Activated CD4-positive, alpha-beta T cell treated with anti-CD3 and anti-CD28 coated beads, Interleukin-2, amount 50 U/mL, for 24 hours (primary cell): ENCODE results near the gene EWSR1.

Experiments
- DNase-seq, 2 donors: peaks; one replicate each; pipeline ENCODE4 v3.0.0-alpha.2; 2020; ENCODE audit warnings: low read depth in 1 of 2, low spot score in 1 of 2

EWSR1 gene

DNA sequence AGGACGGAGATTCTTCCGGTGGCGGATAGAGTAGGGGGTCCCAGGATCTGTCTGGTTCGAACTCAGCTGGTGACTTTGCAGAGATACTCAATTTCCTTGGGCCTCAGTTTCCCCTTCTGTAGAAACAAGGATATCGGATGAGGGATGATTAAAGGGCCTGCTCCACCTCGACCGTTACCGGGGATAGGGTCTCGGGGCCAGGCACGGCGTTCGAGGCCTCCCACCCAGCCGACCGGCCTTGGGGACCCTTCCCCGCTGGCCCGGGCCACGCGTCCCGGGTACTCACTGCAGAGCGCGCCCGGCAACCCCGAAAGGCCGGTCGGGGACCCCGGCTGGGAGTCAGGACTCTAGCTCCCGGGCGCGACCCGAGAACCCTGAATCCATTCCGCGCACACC, 608 bp upstream of the EWSR1 start:
- no peak for DNase-seq

DNA sequence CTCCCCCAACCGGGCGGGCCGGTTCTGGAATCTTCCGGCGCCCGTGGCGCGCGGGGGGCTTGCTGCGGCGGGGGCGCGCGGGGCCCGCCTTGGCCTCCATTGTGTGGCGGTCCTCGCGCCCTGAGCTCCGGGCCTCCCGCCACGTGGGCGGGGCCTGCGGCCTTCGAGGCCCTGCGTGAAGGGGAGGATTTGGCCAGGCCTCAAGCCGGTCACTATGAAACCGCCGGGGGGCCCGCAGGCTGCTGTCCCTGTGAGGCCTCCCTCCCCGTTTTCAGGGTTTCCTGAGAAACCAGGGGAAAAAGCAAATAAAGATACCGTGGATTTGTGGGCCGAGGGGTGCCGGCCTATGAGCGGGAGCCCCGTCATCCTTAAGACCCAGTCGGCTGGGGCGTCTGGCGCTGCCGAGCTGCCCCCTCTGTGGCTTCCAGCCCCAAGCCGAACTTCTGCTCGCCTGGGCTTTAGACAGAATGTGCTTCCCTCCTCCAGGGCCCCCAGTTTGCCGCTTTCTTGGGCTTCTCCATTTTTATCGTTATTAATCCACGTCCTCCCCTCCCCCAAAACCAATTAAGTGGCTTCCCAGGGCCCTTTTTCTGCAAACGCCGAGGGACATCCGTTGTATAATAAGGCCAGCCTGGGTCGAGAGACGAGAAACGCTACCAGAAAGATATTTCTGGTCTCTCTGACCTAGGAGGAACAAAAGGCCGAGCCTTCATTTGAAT, 602 bp downstream of the EWSR1 start:
- peak in 1 of 2 donors; percentile 10 for DNase-seq

DNA sequence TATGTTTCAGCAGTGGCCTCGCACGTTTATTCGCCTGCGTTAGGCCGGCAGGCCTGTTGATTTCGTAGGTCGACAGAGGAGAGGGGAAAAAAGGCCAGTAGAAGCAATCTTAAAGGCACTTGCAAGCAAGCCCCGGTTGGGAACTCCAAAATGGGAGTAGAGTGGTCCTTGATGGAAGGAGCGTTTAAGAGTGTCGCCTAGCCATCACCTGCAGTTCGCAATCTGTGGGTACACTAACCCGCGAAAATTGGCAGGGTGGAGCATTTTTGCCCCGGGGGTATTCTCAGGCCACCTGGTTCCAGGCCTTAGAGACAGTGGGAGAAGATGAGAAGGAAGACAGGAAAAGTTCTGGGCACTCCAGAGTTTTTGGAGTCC, 1.1 kb downstream of the EWSR1 start:
- DNase-seq: no peak

DNA sequence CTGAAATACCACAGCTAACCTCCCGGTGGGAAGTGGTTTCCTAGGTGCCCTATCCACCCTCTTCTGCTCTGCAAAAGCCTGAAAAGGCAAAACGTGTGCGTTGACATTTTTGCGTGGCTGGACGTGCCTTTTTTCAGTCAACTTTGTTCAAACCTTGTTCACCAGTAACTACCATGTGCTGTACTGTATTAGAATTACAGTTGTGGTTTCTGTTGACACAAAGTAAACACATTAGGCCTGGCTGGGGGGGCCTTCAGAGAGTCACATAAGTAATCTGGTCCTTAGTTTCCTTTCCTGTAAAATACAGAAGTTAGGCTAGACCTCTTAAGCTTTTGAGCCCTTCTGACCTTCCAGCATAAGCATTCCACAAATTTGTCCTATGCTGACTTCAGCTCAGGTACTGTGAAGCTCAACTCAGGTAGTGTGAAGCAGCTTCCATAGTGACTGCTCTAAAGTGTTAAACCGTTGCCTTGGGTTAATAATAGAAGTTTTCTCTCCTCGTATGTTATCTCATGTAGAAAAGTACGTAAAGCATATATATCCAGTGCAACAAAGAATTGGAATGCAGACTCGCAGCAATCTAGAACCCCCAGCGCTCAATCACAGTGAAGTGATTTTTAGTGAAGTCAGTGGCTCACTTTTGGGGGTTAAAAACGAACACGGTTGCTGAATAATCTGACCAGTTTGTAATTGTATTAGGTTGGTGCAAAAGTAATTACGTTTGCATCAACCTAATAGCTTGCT, 1.8 kb downstream of the EWSR1 start:
- DNase-seq: no peak

DNA sequence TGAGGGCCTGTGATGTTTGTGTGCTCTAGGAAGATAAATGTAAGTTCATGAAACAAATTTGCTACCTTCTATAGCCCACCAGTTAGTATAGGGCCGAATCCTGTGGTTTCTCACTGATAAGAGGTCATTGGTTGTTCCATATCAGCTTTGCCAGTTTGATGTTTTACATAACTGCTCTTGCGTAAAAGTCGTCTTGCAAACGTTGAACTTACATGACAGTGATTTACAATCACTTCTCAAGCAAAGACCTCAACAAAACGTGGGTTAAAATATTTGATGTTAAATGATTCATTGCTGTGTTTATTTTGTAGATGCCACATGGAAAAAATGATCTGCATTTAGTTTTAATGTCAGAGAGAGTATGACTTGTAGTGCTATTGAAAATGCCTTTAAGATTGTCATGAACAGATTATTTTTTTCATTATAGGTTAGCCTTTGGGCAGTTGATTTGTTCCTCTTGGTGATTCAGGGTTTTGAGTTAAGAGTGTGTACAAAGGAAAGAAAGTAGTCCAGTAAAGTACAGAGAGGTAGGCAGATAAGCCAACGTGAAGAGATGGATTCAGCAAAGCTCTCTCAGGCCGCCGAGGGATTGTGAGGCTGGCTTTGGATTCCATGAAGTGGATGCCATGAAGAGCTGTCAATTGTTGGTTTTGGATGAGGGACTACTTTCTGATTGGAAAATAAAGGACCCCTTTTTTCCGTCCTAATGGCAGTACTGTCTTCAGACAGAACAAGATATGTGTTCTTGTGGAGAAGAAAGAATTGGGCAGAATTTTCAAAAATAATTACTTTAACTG, 2.6 kb downstream of the EWSR1 start:
- no peak for DNase-seq

DNA sequence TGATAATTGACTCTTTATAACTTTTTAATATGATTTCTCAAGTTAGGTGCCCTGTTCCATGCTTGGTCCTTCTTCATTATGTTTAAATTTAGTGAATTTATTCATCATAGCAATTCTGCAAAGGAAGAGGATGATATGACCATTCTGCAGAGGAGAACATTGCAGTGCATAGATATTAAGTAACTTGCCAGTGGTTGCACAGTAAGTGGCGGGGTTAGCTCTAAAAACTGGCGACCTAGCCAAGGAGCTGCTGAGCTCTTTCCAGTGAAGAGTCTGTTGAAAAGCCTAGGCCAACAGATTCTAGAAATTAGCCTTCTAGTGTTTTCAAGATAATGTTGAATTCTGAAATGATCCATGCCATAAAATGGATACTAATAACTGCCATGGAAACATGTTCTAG, 4.6 kb downstream of the EWSR1 start:
- DNase-seq: no peak

DNA sequence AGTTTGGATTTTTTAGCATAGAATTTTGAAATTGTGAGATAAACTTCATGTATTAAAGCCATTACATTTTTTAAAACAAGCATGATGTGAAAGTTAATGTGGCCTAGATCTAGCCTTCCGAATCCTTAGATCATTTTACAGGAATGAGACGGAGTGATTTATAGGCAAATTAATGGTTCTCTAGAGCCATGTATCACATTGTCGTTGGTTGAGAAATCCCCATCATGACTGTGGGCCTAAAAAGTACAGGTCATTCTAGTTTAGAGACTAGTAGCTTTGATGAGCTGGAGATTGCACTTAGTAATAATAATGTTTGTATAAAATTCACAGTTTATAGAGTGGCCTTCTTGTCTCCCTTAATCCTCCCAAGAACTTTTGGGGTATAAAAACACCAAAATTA, 7.1 kb downstream of the EWSR1 start:
- DNase-seq: no peak

DNA sequence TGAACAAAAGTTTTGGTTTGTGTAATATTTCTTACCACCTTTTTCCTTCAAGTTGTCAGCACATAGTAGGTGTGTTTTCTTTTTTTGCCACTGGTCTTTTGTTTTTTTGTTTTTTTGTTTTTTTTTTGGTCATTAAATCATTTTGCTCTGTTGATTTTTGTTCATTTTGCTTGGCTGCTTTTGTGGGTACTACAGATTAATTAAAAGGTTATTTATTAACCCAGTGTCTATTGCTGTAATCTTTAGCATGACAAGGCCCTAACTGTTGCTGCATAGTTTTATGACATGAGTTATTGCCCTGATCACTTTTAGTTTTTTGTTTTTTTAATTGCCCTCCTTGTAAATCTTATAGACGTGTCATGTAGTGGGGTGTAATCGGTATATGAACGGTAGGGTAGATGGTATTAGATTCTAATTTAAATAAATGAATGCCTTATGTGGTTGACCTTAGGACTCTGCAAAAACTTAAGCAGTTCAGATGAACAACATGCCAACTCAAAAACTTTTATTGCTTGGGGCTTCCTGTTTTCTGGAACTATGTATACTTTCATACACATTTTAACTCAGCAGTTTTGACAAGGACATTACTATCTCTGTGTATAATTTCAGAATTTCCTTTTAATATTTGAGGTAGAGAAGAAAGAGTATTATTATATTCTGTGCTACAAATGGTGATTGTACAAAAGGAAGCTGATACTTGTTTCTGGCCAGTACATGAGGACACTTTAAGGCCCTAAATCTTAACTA, 7.9 kb downstream of the EWSR1 start:
- no peak for DNase-seq

DNA sequence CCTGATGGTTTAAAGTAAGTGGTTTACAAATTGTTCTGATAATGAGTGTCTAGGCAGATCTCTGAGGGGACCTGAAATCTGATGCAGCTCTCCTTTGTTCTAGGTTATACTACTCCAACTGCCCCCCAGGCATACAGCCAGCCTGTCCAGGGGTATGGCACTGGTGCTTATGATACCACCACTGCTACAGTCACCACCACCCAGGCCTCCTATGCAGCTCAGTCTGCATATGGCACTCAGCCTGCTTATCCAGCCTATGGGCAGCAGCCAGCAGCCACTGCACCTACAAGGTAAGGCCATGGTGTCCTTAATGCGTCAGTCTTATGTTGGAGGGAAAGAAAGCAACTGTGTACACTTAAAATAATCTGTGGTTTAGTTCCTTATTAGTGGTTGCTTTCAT, 9.9 kb downstream of the EWSR1 start:
- DNase-seq: no peak

DNA sequence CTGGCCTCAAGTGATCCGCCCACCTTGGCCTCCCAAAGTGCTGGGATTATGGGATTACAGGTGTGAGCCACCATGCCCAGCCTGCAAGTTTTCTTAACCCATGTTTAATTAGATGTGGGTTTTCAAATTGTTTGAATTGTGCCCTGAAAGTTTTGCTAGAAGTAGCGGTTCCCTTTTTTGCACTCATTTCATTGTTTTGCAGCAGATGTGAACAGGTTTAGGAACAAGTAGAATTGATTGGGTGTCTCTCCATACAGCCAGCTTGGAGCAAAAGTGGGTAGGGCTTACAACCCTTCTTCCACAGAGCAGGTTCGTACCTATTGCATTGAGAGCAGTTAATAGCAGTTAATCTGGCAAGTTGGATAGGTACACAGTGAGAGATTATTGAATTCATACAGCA, 16.1 kb downstream of the EWSR1 start:
- DNase-seq: no peak

DNA sequence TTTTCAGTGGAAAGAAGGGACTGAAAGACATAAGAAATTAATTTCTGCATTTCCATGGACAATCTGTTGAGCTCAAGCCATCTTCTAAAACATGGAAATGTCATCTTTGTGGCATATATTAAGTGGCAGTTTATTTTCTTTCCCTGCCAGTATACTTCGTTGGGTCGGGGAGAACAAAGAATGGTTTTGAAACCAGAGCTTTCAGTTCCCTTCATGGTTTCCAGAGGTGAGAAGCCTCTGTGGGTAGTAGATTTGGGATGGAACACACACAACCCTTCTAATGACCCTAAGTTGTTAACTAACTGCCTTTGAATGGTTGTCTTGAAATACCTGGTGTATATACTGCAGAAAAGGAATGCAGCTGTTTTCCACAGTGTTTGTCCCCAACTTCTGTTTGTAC, 20.8 kb downstream of the EWSR1 start:
- no peak for DNase-seq

DNA sequence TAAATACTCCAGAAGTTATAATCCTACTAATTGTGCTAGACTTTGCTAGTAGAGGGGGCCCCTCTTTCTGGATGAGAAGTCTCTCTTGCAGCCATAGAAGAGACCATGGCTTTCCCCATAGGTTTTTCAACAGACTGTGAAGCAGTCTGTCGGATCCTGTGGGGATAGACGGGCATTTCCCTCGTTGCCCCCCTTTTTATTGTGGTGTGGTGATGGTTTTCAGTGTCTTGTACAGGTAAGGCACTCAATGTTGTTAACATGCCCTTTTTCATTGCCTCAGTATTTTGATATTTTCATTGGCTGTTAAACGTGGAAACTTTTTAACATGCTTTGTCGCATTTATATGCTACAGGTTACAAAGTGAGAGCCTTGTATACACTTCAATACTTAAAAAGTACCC, 22.0 kb downstream of the EWSR1 start:
- no peak for DNase-seq

DNA sequence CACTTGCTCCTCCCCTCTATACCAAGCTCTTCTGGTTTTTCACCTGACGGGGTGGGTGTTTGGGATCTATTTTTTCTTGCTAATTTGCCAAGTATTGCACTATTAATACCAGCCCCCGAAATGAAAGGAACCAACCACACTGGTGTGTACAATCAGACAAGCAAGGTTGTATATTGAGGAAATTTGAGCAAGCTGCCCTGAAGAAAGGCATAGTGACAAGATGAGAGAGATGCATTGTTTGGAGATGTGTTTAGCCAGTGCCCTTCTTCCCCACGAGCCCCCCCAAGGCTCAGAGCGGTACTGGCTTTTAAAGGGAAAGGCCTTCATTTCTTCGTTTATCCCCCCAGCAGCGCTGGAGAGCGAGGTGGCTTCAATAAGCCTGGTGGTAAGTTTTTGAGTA, 23.1 kb downstream of the EWSR1 start:
- no peak for DNase-seq

DNA sequence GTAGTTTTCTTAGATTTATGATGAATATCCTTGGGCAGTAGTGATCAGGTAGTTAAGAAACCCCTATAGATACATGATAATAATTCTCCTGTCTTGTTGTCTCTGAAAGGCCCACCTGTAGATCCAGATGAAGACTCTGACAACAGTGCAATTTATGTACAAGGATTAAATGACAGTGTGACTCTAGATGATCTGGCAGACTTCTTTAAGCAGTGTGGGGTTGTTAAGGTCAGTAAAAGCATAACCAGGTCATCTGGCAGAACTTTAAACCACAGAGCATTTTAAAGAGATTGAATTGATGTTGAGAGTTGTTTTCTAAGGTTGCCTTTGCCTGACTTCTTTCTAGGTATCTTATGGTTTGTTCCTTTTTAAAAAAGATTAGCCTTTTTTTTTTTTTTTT, 24.3 kb downstream of the EWSR1 start:
- no peak for DNase-seq

DNA sequence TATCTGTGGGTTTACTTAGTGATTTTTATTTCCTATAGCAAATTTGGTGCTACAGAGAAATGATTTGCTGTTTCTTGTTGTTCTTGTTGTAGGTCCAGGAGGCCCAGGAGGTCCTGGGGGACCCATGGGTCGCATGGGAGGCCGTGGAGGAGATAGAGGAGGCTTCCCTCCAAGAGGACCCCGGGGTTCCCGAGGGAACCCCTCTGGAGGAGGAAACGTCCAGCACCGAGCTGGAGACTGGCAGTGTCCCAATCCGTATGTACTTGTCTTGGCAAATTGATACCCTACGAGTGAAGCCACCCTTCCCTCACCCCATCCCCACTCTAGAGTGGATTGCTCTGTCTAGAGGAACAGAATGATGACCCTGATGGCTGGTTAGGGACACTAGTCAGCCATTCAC, 30.6 kb downstream of the EWSR1 start:
- no peak for DNase-seq

DNA sequence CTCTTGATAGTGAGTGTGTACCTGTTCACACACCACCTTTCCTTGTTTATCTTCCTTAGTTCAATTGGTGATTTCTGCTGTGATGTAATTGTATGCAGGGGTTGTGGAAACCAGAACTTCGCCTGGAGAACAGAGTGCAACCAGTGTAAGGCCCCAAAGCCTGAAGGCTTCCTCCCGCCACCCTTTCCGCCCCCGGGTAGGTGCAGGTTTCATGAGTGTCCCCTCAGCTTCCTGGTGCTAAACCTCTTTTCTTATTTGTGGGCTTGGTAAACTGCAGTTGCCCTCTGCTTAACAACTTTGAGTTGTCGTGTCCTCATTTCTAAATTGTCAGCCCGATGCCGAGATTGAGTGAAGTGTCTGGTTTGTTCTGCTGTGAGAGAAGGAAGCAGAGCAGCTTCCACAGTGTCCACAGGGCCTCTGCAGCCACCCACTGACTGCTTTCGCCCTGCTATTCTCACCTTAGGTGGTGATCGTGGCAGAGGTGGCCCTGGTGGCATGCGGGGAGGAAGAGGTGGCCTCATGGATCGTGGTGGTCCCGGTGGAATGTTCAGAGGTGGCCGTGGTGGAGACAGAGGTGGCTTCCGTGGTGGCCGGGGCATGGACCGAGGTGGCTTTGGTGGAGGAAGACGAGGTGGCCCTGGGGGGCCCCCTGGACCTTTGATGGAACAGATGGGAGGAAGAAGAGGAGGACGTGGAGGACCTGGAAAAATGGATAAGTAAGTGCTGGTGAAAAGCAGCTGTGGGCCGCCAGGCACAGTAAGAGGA, 31.2 kb downstream of the EWSR1 start:
- DNase-seq: no peak

DNA sequence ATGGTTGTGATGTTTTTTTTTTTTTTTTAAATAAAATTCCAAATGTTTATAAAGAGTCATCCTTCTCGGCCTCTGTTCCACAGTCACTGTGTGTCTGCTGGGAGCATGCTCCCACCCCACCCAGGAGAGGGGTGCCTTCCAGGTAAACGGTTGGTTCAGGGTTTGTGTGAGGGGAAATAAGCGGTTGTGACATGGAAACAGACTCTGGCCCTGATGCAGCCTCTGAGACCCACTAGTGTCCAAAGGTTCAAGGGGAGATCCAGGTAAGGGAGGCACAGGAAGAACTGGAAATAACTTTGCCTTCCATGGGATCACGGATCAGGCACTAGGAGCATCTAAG, 32.4 kb downstream of the EWSR1 start:
- no peak for DNase-seq

DNA sequence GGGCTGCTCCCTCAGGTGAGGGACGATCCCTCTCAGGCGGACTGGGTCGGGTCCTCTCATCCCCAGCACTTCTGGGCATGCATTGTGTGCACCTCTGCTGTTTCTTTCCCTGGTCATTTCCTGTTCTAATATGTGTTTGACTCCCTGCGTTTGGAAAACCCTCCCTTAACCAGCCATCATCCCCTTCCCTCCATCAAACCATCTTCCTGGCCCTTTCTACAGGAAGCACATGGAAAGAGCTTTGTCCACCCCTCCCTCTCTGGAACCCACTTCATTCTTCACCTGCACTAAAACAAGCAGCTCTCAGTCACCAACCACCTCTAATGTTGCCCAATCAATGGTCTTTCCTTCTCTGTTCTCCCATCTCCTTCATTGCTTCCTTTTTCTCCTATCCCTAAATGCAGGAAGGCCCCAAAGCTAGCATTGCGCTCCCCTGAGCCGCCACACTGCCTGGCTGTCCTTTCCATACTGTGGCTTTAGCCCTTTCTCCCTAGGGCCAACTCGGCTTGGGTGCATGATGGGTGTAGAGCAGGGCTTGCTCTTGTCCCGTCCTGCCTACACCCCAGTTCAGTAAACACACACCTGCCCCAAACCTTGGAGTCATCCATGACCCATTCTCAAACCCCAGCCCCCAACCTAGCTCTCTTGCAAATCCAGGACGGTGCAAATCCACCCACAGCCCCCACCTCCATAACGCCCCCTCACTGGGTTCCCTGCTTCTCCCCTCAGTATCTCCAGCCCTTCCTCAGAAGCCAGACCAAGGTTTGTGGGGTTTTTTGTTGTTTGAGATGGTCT, 32.9 kb downstream of the EWSR1 start:
- DNase-seq: no peak

DNA sequence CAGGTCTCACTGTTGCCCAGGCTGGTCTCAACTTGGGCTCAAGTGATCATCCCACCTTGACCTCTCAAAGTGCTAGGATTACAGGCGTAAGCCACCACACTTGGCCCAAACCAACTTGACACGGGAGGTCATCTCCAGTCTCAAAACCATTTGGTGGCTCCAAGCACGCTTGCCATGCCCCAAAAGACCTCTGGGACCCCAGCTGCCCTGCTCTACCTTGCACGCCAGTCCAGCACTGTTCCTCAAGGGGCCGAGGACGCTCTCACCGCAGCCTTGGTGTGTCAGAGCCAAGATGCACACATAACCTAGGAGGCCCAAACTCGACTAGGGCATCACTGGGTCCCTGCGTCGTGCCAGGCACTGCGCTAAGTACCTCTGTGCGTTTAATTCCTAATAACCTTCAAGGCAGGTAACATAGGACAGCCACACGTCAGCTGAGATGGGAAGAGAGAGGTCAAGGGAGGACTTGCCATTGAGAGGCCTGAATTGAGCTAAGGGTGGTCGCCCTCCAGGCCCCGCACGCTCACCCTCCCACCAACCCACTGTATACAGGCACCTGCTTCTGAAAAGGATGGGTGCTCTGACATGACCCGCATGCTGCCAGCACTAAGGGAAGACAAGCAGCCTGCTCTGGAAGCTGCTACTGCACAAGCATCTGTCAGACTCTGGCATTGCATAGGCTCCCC, 33.8 kb downstream of the EWSR1 start:
- DNase-seq: no peak

DNA sequence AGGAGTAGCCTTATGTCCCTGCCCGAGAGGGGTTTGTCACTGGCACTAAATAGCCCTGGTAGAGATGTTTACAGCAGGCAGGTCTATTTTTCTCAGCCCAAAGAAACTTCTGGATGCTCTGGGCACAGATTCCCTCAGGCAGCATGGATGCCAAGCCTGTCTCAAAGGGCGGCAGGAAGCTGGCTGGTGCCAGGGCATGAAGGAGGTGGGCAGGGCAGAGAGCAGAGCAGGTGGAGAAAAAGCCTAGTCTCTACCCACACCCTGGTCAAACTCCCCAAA, 34.3 kb downstream of the EWSR1 start:
- DNase-seq: no peak
